Naive thymus-derived CD4-positive, alpha-beta T cell (primary cell): ENCODE data around the gene LDLR. TPM values are rescaled to one million over a fixed set of nuclear protein-coding genes. Genes with fewer than 3 reads are reported as not detected.
"Not testable (repeated sequence)": the region's sequence is repeated elsewhere in the genome, so short reads cannot be mapped to it uniquely, and the experiment has no call there.

Source experiments
- ATAC-seq: fragments of 150-1000 bp; cut with Tn5 transposase; 2 replicates; pipeline ENCODE4 v1.10.0; 2021; ENCODE audit warnings: mild to moderate bottlenecking, moderate library complexity
- CTCF ChIA-PET: fragments of 350-600 bp; sonication (Branson Sonifier 250); formaldehyde crosslinking; loops from one replicate; lab custom pipeline; 2021; ENCODE audit warnings: antibody characterized with exemption; lab: Charles Lee
- POLR2A ChIA-PET: fragments of 350-600 bp; sonication (Branson Sonifier 250); formaldehyde crosslinking; loops from one replicate; lab custom pipeline; 2021; ENCODE audit warnings: antibody characterized with exemption, inconsistent platforms; lab: Charles Lee
- DNase-seq, 9 donors: peaks; one replicate each; pipeline versions ENCODE4 v3.0.0 to v3.0.0-alpha.2; 2020 to 2022; ENCODE audit warnings: mixed read lengths in 1 of 9
- H3K27ac ChIP-seq: one replicate; pipeline ENCODE4 v1.7.0; 2013; ENCODE audit warnings: mild to moderate bottlenecking, low read depth, low read length, moderate library complexity
- H3K27me3 ChIP-seq, 2 donors: one replicate each; pipeline ENCODE4 v1.7.0; 2013; ENCODE audit warnings: low read length in 2 of 2, mild to moderate bottlenecking in 2 of 2, moderate library complexity in 2 of 2; ENCODE audit not compliant: control insufficient read depth in 2 of 2, insufficient read depth in 2 of 2
- H3K36me3 ChIP-seq, 3 experiments: 1 replicate in 2 of 3; 2 replicates in 1 of 3; pipeline ENCODE4 v1.7.0; 2013; ENCODE audit warnings: low read length in 3 of 3, mild to moderate bottlenecking in 3 of 3, moderate library complexity in 1 of 3; ENCODE audit not compliant: insufficient read depth in 3 of 3, control insufficient read depth in 2 of 3
- H3K4me1 ChIP-seq, 2 donors: one replicate each; pipeline ENCODE4 v1.7.0; 2013; ENCODE audit warnings: low read length in 2 of 2, mild to moderate bottlenecking in 2 of 2, moderate library complexity in 1 of 2; ENCODE audit not compliant: control insufficient read depth in 2 of 2, insufficient read depth in 2 of 2
- H3K4me3 ChIP-seq: 2 replicates; pipeline ENCODE4 v1.7.0; 2013; ENCODE audit warnings: mild to moderate bottlenecking, low read length
- H3K9me3 ChIP-seq, 3 experiments: 1 replicate in 2 of 3; 2 replicates in 1 of 3; pipeline ENCODE4 v1.7.0; 2013; ENCODE audit warnings: low read length in 3 of 3; ENCODE audit not compliant: control insufficient read depth in 2 of 3
- H3K27ac Mint-ChIP-seq, 9 donors: one replicate each; pipeline ENCODE4 v1.8.0; 2020 to 2022; ENCODE audit warnings: mixed read lengths in 9 of 9, mild to moderate bottlenecking in 8 of 9, moderate library complexity in 5 of 9, inconsistent platforms in 2 of 9
- H3K27me3 Mint-ChIP-seq, 5 donors: one replicate each; pipeline ENCODE4 v1.8.0; 2021 to 2022; ENCODE audit warnings: mixed read lengths in 5 of 5, mild to moderate bottlenecking in 1 of 5
- H3K36me3 Mint-ChIP-seq, 5 donors: one replicate each; pipeline ENCODE4 v1.8.0; 2020 to 2022; ENCODE audit warnings: mixed read lengths in 5 of 5, mild to moderate bottlenecking in 3 of 5, inconsistent platforms in 1 of 5
- H3K4me1 Mint-ChIP-seq, 7 donors: one replicate each; pipeline ENCODE4 v1.8.0; 2020 to 2022; ENCODE audit warnings: mixed read lengths in 7 of 7, mild to moderate bottlenecking in 3 of 7, inconsistent platforms in 1 of 7
- H3K4me3 Mint-ChIP-seq, 10 donors: one replicate each; pipeline ENCODE4 v1.8.0; 2020 to 2022; ENCODE audit warnings: mild to moderate bottlenecking in 10 of 10, mixed read lengths in 10 of 10, moderate library complexity in 6 of 10, inconsistent platforms in 2 of 10
- H3K9me3 Mint-ChIP-seq, 11 donors: one replicate each; pipeline ENCODE4 v1.8.0; 2020 to 2022; ENCODE audit warnings: mixed read lengths in 11 of 11, mild to moderate bottlenecking in 4 of 11, inconsistent platforms in 1 of 11, moderate library complexity in 1 of 11
- intact Hi-C, 2 donors: fragments of 100-400 bp; cut with micrococcal nuclease; formaldehyde crosslinking; loops; one replicate each; pipeline ENCODE4 v1.15.1; 2023
- polyA plus RNA-seq, 2 donors: library from polyadenylated mRNA; unstranded; fragments of 300-500 nt; fragmentation: Illumina TruSeq; gene quantifications; one replicate each; pipeline ENCODE4 v1.2.3, GENCODE V29; 2021
- total RNA-seq, 6 experiments: library from RNA in 5 of 6; stranded (reverse) in 5 of 6; gene quantifications; 1 replicate in 5 of 6; 2 replicates in 1 of 6; pipeline ENCODE4 v1.2.3 and lab custom pipeline; 2021 to 2026

LDLR gene
- total and polyA plus RNA-seq, 7 experiments from 2014 or later = 5.5 to 90.3 (median 34.2) TPM

- H3K27me3 Mint-ChIP-seq = no peaks in the 10 kb centered on the region
- intact Hi-C loops = no loop called here
- no peak overlapping the region for H3K27ac Mint-ChIP-seq
- DNase-seq (no peak), ATAC-seq (no peak)
- H3K9me3 Mint-ChIP-seq = peaks cover 0 to 1% (median 0%) of the 10 kb centered on the region in 11 donors
- H3K9me3 ChIP-seq = no peaks in the 10 kb centered on the region
- no peak overlapping the region for H3K4me3 Mint-ChIP-seq
- no peaks in the 10 kb centered on the region for H3K36me3 Mint-ChIP-seq
- no peaks in the 10 kb centered on the region for H3K27me3 ChIP-seq
- H3K27ac ChIP-seq = no peak overlapping the region
- no peaks in the 10 kb centered on the region for H3K36me3 ChIP-seq
- H3K4me3 ChIP-seq = no peak overlapping the region
- H3K4me1 Mint-ChIP-seq = no peaks in the 10 kb centered on the region
- ChIA-PET POLR2A (no interaction called here), CTCF (no interaction called here)
- no peaks in the 10 kb centered on the region for H3K4me1 ChIP-seq
These were observed 84.4 kb downstream of the LDLR start for GRCh38 chr19:11173516-11174155.

DNA sequence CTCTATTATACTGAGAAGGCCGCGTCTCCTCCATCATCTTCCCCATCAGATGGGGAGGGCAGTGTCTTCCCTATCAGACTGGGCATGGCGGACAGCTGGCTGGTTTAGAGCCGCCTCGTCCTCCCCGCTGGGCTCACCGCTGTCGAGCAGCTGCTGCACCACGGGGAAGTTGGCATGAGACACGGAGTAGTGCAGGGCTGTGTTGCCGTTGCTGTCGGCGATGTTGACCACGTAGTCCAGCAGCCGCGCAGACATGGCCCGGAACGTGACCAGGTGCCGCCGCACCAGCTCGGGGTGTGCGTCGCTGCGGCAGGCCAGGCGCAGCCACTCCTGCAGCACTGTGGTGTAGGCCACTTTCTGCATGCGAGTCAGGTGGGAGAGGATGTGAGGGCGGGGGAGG is 85.1 kb downstream of the LDLR start:
- H3K4me1 ChIP-seq = no peaks in the 10 kb centered on the region
- Mint-ChIP-seq H3K27ac (no peak overlapping the region), H3K36me3 (no peaks in the 10 kb centered on the region), H3K4me3 (no peak overlapping the region), H3K4me1 (peaks cover 0 to under 1% (median 0%) of the 10 kb centered on the region in 7 donors), H3K9me3 (peaks cover 0 to 1% (median 0%) of the 10 kb centered on the region in 11 donors), H3K27me3 (no peaks in the 10 kb centered on the region)
- no peak overlapping the region for H3K27ac ChIP-seq
- no peaks in the 10 kb centered on the region for H3K36me3 ChIP-seq
- no peak overlapping the region for H3K4me3 ChIP-seq
- intact Hi-C loops = no loop called here
- H3K27me3 ChIP-seq = no peaks in the 10 kb centered on the region
- ATAC-seq (no peak), DNase-seq (no peak)
- CTCF ChIA-PET = no interaction called here
- POLR2A ChIA-PET = no interaction called here
- H3K9me3 ChIP-seq = no peaks in the 10 kb centered on the region

- CTCF ChIA-PET = no interaction called here
- intact Hi-C loops = no loop called here
These were observed 86.7 kb downstream of the LDLR start for GRCh38 chr19:11175920-11176319.

GRCh38 chr19:11176466-11177193 is 87.4 kb downstream of the LDLR start:
- ATAC-seq (no peak), DNase-seq (no peak)
- Mint-ChIP-seq H3K27me3 (peaks cover 0 to 4% (median 0%) of the 10 kb centered on the region in 5 donors), H3K4me1 (peaks cover 0 to 7% (median 0%) of the 10 kb centered on the region in 7 donors), H3K9me3 (peaks cover 0 to 1% (median 0%) of the 10 kb centered on the region in 11 donors), H3K27ac (no peak overlapping the region), H3K4me3 (no peak overlapping the region), H3K36me3 (no peaks in the 10 kb centered on the region)
- no peaks in the 10 kb centered on the region for H3K9me3 ChIP-seq
- no peak overlapping the region for H3K27ac ChIP-seq
- no peaks in the 10 kb centered on the region for H3K4me1 ChIP-seq
- CTCF ChIA-PET = no interaction called here
- H3K27me3 ChIP-seq = no peaks in the 10 kb centered on the region
- no peak overlapping the region for H3K4me3 ChIP-seq
- intact Hi-C loops = no loop called here
- POLR2A ChIA-PET = no interaction called here
- no peaks in the 10 kb centered on the region for H3K36me3 ChIP-seq

More at GRCh38 chr19:11175920-11176319, 86.7 kb downstream of the LDLR start:
- H3K27me3 ChIP-seq = no peaks in the 10 kb centered on the region
- Mint-ChIP-seq H3K4me3 (no peak overlapping the region), H3K9me3 (peaks cover 0 to 1% (median 0%) of the 10 kb centered on the region in 11 donors), H3K27ac (no peak overlapping the region), H3K4me1 (peaks cover 0 to 7% (median 0%) of the 10 kb centered on the region in 7 donors), H3K27me3 (no peaks in the 10 kb centered on the region), H3K36me3 (no peaks in the 10 kb centered on the region)
- H3K9me3 ChIP-seq = no peaks in the 10 kb centered on the region
- no peak overlapping the region for H3K27ac ChIP-seq
- ATAC-seq = no peak
- H3K36me3 ChIP-seq = no peaks in the 10 kb centered on the region
- DNase-seq = no peak
- no peak overlapping the region for H3K4me3 ChIP-seq
- POLR2A ChIA-PET = no interaction called here
- H3K4me1 ChIP-seq = no peaks in the 10 kb centered on the region

GRCh38 chr19:11177592-11177991 is 88.3 kb downstream of the LDLR start:
- CTCF ChIA-PET = no interaction called here
- intact Hi-C loops = no loop called here
- H3K9me3 Mint-ChIP-seq = peaks cover 0 to 1% (median 0%) of the 10 kb centered on the region in 11 donors

GRCh38 chr19:11179145-11179465 is 89.8 kb downstream of the LDLR start:
- H3K27me3 Mint-ChIP-seq, DNase-seq, ATAC-seq, POLR2A ChIA-PET, H3K36me3 Mint-ChIP-seq, H3K4me3 Mint-ChIP-seq, H3K27me3 ChIP-seq, H3K9me3 ChIP-seq, H3K4me1 Mint-ChIP-seq, H3K27ac ChIP-seq, CTCF ChIA-PET, H3K27ac Mint-ChIP-seq, H3K36me3 ChIP-seq, H3K4me1 ChIP-seq, H3K4me3 ChIP-seq, intact Hi-C loops, H3K9me3 Mint-ChIP-seq: not testable (repeated sequence)

More at GRCh38 chr19:11177592-11177991, 88.3 kb downstream of the LDLR start:
- H3K4me1 ChIP-seq = no peaks in the 10 kb centered on the region
- Mint-ChIP-seq H3K27ac (peak overlapping the region in 1 of 9 donors; percentile 70), H3K27me3 (peaks cover 0 to 4% (median 0%) of the 10 kb centered on the region in 5 donors), H3K4me3 (no peak overlapping the region), H3K4me1 (peaks cover 0 to 7% (median 0%) of the 10 kb centered on the region in 7 donors), H3K36me3 (no peaks in the 10 kb centered on the region)
- H3K9me3 ChIP-seq = no peaks in the 10 kb centered on the region
- no peak overlapping the region for H3K4me3 ChIP-seq
- DNase-seq (no peak), ATAC-seq (no peak)
- H3K27me3 ChIP-seq = no peaks in the 10 kb centered on the region
- POLR2A ChIA-PET = no interaction called here
- H3K27ac ChIP-seq = no peak overlapping the region
- H3K36me3 ChIP-seq = no peaks in the 10 kb centered on the region
